Gastroesophageal sphincter (tissue), 3 donors: Measurements from ENCODE around the gene MPI.

Experiments
- POLR2A ChIP-seq, 2 donors: fragments of 450-650 bp; IDR thresholded peaks; one replicate each; pipeline ENCODE4 v1.6.1; 2017; ENCODE audit warnings: antibody characterized with exemption in 2 of 2, mild to moderate bottlenecking in 2 of 2, moderate library complexity in 1 of 2
- POLR2AphosphoS5 ChIP-seq: sonication (generic); formaldehyde crosslinking; IDR thresholded peaks from one replicate; pipeline ENCODE4 v1.6.1; 2017; ENCODE audit warnings: antibody characterized with exemption
- TF ChIP-seq, protein P1 (sequence below), 4 experiments: fragments of 200-600 bp in 2 of 4; fragments of 450-650 bp in 2 of 4; sonication (generic) in 1 of 4; IDR thresholded peaks; one replicate each; pipeline ENCODE4 v1.5.1; 2017 to 2019; ENCODE audit warnings: antibody characterized with exemption in 4 of 4, mild to moderate bottlenecking in 2 of 4, moderate library complexity in 2 of 4

DNA sequence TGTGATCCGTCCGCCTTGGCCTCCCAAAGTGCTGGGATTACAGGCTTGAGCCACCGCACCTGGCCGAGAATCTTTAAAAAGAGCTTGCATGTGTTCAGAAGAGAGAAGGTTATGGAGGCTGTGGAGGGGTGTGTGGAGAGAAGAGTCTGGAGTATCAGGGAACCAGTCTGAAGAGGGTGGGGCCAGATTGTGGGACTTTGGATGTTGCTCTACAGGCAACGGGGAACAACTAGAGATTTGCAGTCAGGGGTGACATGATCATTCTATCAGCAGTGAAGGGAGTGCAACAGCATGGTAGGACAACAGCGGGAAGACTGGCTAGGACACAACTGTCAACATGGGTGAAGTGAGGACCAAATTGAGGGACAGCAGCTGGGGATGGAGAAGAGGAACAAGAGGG is 25.5 kb upstream of the MPI start:
- TF ChIP-seq, protein P1, sequence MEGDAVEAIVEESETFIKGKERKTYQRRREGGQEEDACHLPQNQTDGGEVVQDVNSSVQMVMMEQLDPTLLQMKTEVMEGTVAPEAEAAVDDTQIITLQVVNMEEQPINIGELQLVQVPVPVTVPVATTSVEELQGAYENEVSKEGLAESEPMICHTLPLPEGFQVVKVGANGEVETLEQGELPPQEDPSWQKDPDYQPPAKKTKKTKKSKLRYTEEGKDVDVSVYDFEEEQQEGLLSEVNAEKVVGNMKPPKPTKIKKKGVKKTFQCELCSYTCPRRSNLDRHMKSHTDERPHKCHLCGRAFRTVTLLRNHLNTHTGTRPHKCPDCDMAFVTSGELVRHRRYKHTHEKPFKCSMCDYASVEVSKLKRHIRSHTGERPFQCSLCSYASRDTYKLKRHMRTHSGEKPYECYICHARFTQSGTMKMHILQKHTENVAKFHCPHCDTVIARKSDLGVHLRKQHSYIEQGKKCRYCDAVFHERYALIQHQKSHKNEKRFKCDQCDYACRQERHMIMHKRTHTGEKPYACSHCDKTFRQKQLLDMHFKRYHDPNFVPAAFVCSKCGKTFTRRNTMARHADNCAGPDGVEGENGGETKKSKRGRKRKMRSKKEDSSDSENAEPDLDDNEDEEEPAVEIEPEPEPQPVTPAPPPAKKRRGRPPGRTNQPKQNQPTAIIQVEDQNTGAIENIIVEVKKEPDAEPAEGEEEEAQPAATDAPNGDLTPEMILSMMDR (IDR thresholded peaks at IDR 0.05) = no peak
- TF ChIP-seq POLR2AphosphoS5 = no peak
- no peak for TF ChIP-seq POLR2A (IDR thresholded peaks at IDR 0.05)
